HG03039 (cell line): Measurements from ENCODE around the gene DNAJB8.

Experiments
- ATAC-seq: cut with Tn5 transposase; IDR thresholded peaks from one replicate; pipeline ENCODE4 v1.9.1; 2021; ENCODE audit warnings: mild to moderate bottlenecking, moderate library complexity; ENCODE audit not compliant: unreplicated experiment

Gene DNAJB8

DNA sequence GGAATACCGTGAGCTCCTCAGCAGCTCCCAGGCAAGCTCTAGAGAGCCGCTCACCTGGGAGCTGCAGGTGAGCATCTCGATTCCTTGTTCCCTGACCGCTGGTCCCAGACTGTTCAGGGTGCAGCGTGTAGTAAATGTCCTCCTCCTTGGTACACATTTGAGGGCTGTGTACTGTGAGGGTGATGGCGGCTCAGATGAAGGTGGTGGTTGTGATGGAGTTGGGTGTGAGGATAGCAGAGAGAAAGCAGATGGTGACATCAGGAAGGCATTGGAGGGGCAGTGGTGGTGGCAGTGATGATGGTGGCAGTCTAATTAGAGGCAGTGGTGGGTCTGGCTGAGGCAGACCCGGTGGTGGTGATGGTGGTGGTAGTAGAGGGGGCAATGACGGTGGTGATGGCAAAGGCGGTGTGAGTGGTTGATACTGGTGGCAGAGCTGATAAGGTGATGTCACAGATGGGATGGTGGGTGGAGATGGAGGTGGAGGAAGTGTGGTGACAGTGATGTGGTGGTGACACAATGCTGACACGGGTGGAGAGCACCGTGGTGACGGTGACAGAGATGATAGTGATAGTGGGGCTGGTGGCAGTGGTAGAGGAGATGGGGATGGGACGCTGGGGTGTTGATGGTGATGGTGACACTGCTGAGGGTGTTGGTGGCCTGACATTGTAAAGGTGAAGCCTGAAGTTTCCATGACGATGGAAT lies at the start of gene DNAJB8:
DNAJB8 (minus strand) TSS at position 51 of the 702 bp plus-strand sequence. CDS start 3,645 bp downstream, outside the sequence.
- ATAC-seq: no peak

GRCh38 chr3:128515967-128516366 lies 49.3 kb upstream of the DNAJB8 start:
- no peak for ATAC-seq

- no peak for ATAC-seq
Observed at GRCh38 chr3:128508852-128509251, 42.2 kb upstream of the DNAJB8 start.

- no peak for ATAC-seq
Observed at GRCh38 chr3:128506754-128507153, 40.1 kb upstream of the DNAJB8 start.

GRCh38 chr3:128505771-128506170 lies 39.1 kb upstream of the DNAJB8 start:
- ATAC-seq: no peak

GRCh38 chr3:128504963-128505730 lies 38.5 kb upstream of the DNAJB8 start:
- ATAC-seq: no peak

GRCh38 chr3:128504533-128504915 lies 37.8 kb upstream of the DNAJB8 start:
- ATAC-seq: no peak

DNA sequence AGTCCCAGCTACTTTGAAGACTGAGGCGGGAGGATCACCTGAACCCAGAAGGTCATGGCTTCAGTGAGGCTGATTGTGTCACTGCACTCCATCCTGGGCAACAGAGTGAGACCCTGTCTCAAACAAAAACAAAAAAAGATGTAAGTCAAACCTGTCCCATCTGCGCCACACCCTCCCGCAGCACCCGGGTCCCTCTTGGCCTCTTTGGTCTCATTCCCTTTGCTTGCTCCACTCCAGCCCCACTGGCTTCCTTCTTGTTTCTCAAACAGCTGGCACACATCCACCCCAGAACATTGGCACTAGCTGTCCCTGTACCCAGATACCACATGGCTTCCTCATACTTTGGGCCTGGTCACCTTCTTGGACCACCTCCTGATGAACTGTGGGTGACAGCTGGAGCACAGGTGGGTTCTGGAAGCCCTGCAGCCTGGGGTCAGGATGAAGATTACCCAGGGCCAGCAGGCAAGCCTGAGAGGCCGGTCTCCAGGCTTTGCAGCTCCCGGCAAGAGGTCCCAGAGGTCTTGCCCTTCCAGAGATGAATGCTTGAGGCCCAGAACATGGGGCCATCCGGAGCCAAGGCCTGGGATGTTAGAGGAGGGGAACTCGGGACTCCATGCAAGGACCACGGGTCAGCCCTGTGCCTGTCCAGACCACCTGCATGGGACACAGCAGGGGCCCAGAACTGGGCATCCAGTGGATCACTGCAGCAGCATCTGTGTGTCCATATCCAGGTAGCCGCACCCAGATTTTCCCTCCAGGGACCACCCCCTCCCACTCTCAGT lies 37.3 kb upstream of the DNAJB8 start:
- no peak for ATAC-seq

GRCh38 chr3:128503164-128503651 lies 36.5 kb upstream of the DNAJB8 start:
- no peak for ATAC-seq

- ATAC-seq: no peak
Observed at GRCh38 chr3:128502712-128503111, 36.0 kb upstream of the DNAJB8 start.

DNA sequence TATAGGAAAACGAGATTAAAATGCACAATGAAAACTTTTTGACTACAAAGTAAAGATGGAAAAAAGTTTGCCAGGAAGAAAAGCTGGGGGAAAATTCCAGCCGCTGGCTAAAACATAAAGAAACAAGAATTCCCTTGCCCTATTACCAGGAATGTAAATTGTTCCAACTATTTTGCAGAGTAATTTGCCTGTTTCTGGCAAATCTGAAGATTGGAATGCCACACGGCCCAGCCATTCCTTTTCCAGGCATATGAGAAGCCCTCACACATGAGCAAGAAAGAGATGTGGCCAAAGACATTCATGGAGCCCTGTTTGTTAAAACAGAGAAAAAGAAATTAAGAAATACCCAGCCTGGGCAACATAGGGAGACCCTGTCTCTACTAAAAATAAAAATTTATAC lies 34.7 kb upstream of the DNAJB8 start:
- no peak for ATAC-seq

- no peak for ATAC-seq
Observed at GRCh38 chr3:128500556-128500955, 33.9 kb upstream of the DNAJB8 start.

DNA sequence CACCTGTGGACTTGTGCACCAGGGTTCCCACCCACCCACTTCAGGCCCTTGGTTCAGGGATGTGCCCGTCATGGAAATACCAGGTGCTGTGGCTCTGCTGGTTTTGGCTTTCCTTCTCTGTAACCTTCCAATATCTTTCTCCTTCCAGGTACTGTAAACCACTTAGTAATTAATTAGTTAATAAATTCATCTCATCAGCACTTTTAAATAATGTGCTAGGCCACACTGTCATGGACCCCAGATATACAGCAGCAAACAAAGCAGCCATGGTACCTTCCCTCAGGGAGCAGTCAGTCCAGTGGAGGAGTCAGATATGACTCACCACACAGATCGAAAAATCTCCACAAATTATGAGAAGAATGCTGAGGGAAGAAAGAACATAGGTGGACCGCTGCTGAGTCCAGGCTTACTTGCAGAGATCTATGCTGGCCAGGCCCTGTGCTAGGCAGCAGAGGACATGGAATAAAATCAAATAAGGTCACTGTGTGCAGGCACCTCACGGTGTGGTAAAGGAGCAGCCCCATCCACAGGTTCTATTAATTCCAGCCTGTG lies 33.1 kb upstream of the DNAJB8 start:
- ATAC-seq: no peak

GRCh38 chr3:128498901-128499530 lies 32.3 kb upstream of the DNAJB8 start:
- no peak for ATAC-seq

DNA sequence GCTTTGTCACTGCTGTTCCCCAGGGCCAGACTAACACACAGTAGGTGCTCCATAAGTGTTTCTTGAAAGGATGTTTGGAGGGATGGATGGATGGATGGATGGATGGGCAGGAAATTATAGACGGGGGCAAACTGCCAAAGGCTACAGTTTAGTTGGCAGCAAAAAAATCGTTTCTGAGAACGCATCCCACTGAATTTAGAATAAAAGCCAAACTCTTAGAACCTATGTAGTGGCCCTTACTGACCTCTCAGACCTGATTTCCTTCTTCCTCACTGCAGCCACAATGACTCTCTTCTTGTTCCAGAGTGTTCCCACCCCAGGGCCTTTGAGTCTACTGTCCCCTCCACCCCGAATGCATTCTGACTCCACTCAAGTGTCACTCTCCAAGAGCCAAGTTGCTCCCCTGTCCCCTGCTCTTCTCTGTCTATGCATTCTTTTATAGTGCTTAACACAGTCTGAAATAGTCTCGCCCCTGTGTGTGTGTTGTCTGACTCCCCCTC lies 31.5 kb upstream of the DNAJB8 start:
- no peak for ATAC-seq

DNA sequence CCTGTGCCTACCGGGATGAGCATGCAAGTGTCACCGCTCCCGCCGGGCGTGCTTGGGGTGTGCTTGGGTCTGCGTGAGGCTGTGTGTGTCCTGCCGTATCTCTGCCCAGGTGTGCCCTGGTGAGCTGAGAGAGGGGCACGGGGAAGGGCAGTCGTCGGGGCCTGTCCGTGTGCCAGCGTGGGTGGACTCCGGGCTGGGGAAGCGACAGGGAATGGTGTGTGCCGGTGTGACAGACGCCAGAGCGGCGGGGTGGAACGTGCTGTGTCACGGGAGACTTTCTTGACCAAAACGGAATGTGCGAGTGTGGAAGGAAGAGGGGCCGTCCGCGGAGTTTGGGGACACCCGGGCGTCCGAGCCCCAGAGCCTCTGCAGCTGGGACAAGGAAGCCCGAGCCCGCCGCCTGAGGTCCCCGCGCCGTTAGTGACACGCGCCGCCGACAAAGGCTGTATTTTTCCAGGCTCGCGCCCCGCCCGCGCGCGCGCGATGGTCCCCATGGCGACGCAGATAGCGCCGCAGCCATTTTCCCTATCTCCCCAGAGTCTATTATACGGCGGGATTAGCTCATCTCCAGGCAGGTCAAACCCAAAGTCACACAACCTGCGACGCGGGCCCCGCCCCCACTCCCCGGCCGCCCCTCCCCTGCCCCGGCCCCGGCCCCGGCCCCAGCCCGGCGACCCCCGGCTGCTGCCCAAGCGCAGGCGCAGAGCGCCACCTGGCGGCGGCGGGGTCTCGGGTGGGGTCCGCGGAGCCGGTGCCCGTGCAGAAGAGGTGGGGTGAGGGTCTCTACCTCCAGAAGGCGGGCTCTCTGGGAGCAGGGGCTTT lies 30.8 kb upstream of the DNAJB8 start:
- ATAC-seq: no peak

DNA sequence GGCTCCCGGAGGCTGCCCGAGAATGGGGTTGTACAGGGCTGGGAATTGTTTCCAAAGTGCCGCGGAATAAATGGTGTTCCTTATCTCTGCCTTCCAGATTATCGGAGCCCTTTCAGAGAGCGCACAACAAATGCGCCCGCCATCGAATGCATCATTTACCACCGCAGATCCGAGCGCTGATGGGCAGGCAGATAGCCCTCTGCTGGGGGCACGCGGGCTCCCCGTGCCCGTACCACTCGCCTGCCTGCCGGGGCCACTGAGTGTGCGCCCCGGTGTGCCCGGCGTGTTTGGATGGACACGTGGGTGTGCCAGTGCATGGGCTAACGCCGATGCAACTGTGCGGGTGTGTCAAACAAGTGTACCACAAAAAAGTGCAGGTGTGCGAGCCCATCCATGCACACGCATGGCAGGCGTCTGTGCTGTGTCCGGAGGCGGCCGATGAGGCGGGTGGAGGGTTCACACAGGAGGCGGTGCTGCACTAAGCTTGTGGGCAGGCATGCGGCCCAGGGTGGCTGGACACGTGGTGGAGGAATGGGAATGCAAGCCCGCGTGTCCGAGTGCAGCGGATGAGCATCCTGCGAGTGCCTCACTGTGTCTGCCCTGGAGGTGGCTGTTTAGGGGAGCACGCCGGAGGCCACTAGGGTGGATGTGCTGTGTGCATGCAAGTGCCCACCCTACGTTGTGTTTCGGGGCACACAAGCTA lies 30.1 kb upstream of the DNAJB8 start:
- no peak for ATAC-seq

DNA sequence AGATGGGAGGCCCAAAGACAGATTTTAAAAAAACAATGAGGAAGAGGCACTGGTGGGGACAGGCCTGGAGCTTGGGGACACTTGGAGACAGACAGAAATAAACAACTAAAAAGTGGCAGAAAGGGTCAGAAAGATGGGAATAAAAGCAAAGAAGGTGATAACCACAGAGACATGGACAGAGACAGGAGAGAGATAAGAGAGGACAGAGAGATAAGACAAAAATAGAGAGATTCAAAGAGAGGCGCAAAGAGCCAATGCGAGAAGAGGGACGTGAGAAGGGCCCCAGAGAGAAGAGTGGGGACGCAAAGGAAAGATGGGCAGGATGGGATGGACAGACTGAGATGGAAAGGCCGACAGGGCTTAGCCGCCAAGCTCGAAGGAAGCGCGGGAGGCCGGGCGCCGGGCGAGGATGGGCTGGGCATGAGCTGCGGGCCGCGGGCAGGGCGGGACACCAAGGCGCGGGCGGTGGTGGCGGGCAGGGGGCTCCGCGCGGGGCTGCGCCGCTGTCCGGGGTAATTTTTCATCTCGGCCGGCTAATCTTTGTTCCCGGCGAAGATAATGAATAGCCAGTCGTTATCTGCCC lies 29.4 kb upstream of the DNAJB8 start:
- no peak for ATAC-seq
